ENCODE data around the gene MPPED2.

DNA sequence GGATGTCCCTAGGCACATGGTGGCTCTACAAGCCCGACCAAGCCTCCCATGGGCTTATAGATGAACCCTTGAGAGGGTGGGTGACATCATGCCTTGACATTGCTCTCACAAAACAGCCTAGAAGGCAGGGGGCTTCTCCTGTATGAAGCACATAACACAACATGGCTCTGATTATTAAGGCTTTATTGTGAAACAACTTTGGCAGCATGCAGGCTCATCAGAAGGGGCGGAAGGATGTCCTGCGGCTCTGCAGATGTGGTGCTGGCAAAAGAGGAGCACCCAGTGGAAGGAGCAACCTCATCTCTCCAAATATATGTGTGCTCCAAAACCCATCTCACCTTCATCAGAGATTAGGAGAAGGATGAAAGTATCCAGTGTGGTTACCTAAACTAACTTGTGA is 100.4 kb downstream of the MPPED2 start:
- TF ChIP-seq CTCF (IDR thresholded peaks at IDR 0.05) (no peak), POLR2A (IDR thresholded peaks at IDR 0.05) (no peak)
